Measurements from ENCODE around the gene ARSG. TPM values are rescaled to one million over a fixed set of nuclear protein-coding genes. Genes with fewer than 3 reads are reported as not detected.

The ARSG gene
- total and polyA plus RNA-seq, 2 donors (not counting 1 experiment from before 2014, with no cell fraction given) = 5.5 to 18.4 TPM

- Histone ChIP-seq H3K9ac (ENCODE audit: low read length) (no peak overlapping the region), H3K4me2 (replicated peaks; ENCODE audit: low read depth, low read length, poor library complexity, severe bottlenecking) (no peak overlapping the region), H3K27me3 (replicated peaks in 1 of 4; ENCODE audit: control extremely low read depth in 1 of 4, control insufficient read depth in 3 of 4, insufficient read depth in 4 of 4, low read length in 3 of 4) (no peaks in the 10 kb centered on the region), H3K9me3 (ENCODE audit: control extremely low read depth in 1 of 3, control insufficient read depth in 2 of 3, insufficient read depth in 1 of 3, low read length in 2 of 3) (no peaks in the 10 kb centered on the region), H3K4me3 (ENCODE audit: control extremely low read depth in 1 of 5, extremely low read depth in 1 of 5, insufficient read depth in 1 of 5, low read depth in 2 of 5, low read length in 4 of 5) (no peak overlapping the region), H2AFZ (ENCODE audit: insufficient read depth, low read depth, low read length, poor library complexity, severe bottlenecking) (no peak overlapping the region), H3K4me1 (ENCODE audit: control insufficient read depth in 2 of 2, insufficient read depth in 2 of 2, low read length in 2 of 2) (peaks cover 10 to 11% of the 10 kb centered on the region in 2 donors), H3K79me2 (ENCODE audit: control insufficient read depth, insufficient read depth, low read length) (no peaks in the 10 kb centered on the region), H4K20me1 (ENCODE audit: control insufficient read depth, insufficient read depth, low read length, poor library complexity, severe bottlenecking) (no peaks in the 10 kb centered on the region), H3K36me3 (replicated peaks in 1 of 2; ENCODE audit: control extremely low read depth in 1 of 2, control insufficient read depth in 1 of 2, extremely low read depth in 1 of 2, insufficient read depth in 2 of 2, low read length in 1 of 2) (peaks cover 0 to 6% of the 10 kb centered on the region in 2 experiments), H3K27ac (ENCODE audit: low read length in 2 of 2) (no peak overlapping the region)
- ChIA-PET CTCF (interaction anchor here (1.1 to 2.7 kb wide), 2 partner anchors 9 to 15 kb away, joined by 3 to 9 read pairs; no protein-coding TSS in a partner anchor), POLR2A (interaction anchor here (0.6 kb wide), 1 partner anchor 180 kb away, joined by 3 read pairs; no protein-coding TSS in a partner anchor)
- peaks cover 11% of the 10 kb centered on the region for H3K4me1 Mint-ChIP-seq
- DNase-seq (no peak), ATAC-seq (ENCODE audit: low read depth) (no peak)
- no peaks in the 10 kb centered on the region for H3K9me3 Mint-ChIP-seq (ENCODE audit: insufficient read depth)
- intact Hi-C loops (cut with micrococcal nuclease) = no loop called here
- H3K4me3 Mint-ChIP-seq = no peak overlapping the region
- TF ChIP-seq CTCF (IDR thresholded peaks at IDR 0.05) (no peak), EZH2 (IDR thresholded peaks at IDR 0.05; ENCODE audit: borderline replicate concordance, insufficient read depth, low read depth, low read length, poor library complexity, severe bottlenecking) (no peak)
- WGBS (ENCODE audit: insufficient coverage) = 99% methylated on average over 8 of the region's 8 CpGs
- no peaks in the 10 kb centered on the region for H3K27me3 Mint-ChIP-seq
- no peak overlapping the region for H3K27ac Mint-ChIP-seq
Observed at GRCh38 chr17:68445671-68446070, 154.4 kb downstream of the ARSG start.

GRCh38 chr17:68446626-68447041 is 155.3 kb downstream of the ARSG start:
- H3K9ac ChIP-seq (ENCODE audit: low read length) = no peak overlapping the region
- DNase-seq (no peak), ATAC-seq (ENCODE audit: low read depth) (no peak)
- no peaks in the 10 kb centered on the region for H3K27me3 ChIP-seq (replicated peaks in 1 of 4; ENCODE audit: control extremely low read depth in 1 of 4, control insufficient read depth in 3 of 4, insufficient read depth in 4 of 4, low read length in 3 of 4)
- Mint-ChIP-seq H3K4me3 (no peak overlapping the region), H3K9me3 (ENCODE audit: insufficient read depth) (no peaks in the 10 kb centered on the region), H3K27ac (no peak overlapping the region), H3K4me1 (peaks cover 1% of the 10 kb centered on the region), H3K27me3 (no peaks in the 10 kb centered on the region)
- 87% methylated on average over 9 of the region's 9 CpGs for WGBS (ENCODE audit: insufficient coverage)
- no peak overlapping the region for H3K4me3 ChIP-seq (ENCODE audit: control extremely low read depth in 1 of 5, extremely low read depth in 1 of 5, insufficient read depth in 1 of 5, low read depth in 2 of 5, low read length in 4 of 5)
- peaks cover under 1 to 2% of the 10 kb centered on the region in 2 donors for H3K4me1 ChIP-seq (ENCODE audit: control insufficient read depth in 2 of 2, insufficient read depth in 2 of 2, low read length in 2 of 2)
- no peak for TF ChIP-seq EZH2 (IDR thresholded peaks at IDR 0.05; ENCODE audit: borderline replicate concordance, insufficient read depth, low read depth, low read length, poor library complexity, severe bottlenecking)
- TF ChIP-seq CTCF (IDR thresholded peaks at IDR 0.05) = no peak
- no peaks in the 10 kb centered on the region for H3K9me3 ChIP-seq (ENCODE audit: control extremely low read depth in 1 of 3, control insufficient read depth in 2 of 3, insufficient read depth in 1 of 3, low read length in 2 of 3)
- H3K27ac ChIP-seq (ENCODE audit: low read length in 2 of 2) = no peak overlapping the region
- H3K36me3 ChIP-seq (replicated peaks in 1 of 2; ENCODE audit: control extremely low read depth in 1 of 2, control insufficient read depth in 1 of 2, extremely low read depth in 1 of 2, insufficient read depth in 2 of 2, low read length in 1 of 2) = peaks cover 0 to 6% of the 10 kb centered on the region in 2 experiments
- intact Hi-C loops (cut with micrococcal nuclease) = no loop called here
- no peak overlapping the region for H2AFZ ChIP-seq (ENCODE audit: insufficient read depth, low read depth, low read length, poor library complexity, severe bottlenecking)
- no peaks in the 10 kb centered on the region for H3K79me2 ChIP-seq (ENCODE audit: control insufficient read depth, insufficient read depth, low read length)
- ChIA-PET POLR2A (no interaction called here), CTCF (interaction anchor here (2.7 kb wide), 1 partner anchor 10 kb away, joined by 9 read pairs; no protein-coding TSS in a partner anchor)
- no peak overlapping the region for H3K4me2 ChIP-seq (replicated peaks; ENCODE audit: low read depth, low read length, poor library complexity, severe bottlenecking)
- H4K20me1 ChIP-seq (ENCODE audit: control insufficient read depth, insufficient read depth, low read length, poor library complexity, severe bottlenecking) = no peaks in the 10 kb centered on the region

Data from B cell (primary cell).